ENCODE data around the gene LDHAL6A. TPM values are rescaled to one million over a fixed set of nuclear protein-coding genes. Genes with fewer than 3 reads are reported as not detected.
A peak's percentile ranks its signal among the peaks of the same experiment; 100 is the strongest.

LDHAL6A gene
- total and polyA plus RNA-seq, 2 of the 13 experiments (the other 11 are each of a cell fraction or from before 2014, with no cell fraction given) = not detected

- TF ChIP-seq LBX2 (CRISPR knock-in tag; IDR thresholded peaks at IDR 0.05; ENCODE audit: borderline replicate concordance) (no peak), ZNF770 (CRISPR knock-in tag; IDR thresholded peaks at IDR 0.05) (no peak), MYPOP (CRISPR knock-in tag; IDR thresholded peaks at IDR 0.05) (no peak), RBM39 (IDR thresholded peaks at IDR 0.05; ENCODE audit: low read depth, low read length, poor library complexity, severe bottlenecking) (no peak), BHLHE40 (IDR thresholded peaks at IDR 0.05; ENCODE audit: low read length) (no peak), ZNF547 (CRISPR knock-in tag; IDR thresholded peaks at IDR 0.05) (no peak), XBP1 (CRISPR knock-in tag; IDR thresholded peaks at IDR 0.05) (no peak), KAT8 (CRISPR knock-in tag; IDR thresholded peaks at IDR 0.05) (no peak), NR3C1 (CRISPR knock-in tag; IDR thresholded peaks at IDR 0.05) (no peak), ZNF678 (CRISPR knock-in tag; IDR thresholded peaks at IDR 0.05) (no peak), ZNF124 (CRISPR knock-in tag; IDR thresholded peaks at IDR 0.05) (no peak), CEBPG (CRISPR knock-in tag; IDR thresholded peaks at IDR 0.05) (no peak), ZNF282 (IDR thresholded peaks at IDR 0.05; ENCODE audit: partially characterized antibody) (no peak), SRSF1 (optimal IDR thresholded peaks at IDR 0.05; ENCODE audit: low read depth, low read length) (no peak), GATAD2A (CRISPR knock-in tag; IDR thresholded peaks at IDR 0.05) (no peak), ZSCAN29 (CRISPR knock-in tag; conservative IDR thresholded peaks at IDR 0.05) (0 out of 2 replicates have a peak, but pooled peaks have one; percentile 38), TARDBP (CRISPR knock-in tag; IDR thresholded peaks at IDR 0.05) (no peak), TMF1 (CRISPR knock-in tag; IDR thresholded peaks at IDR 0.05; ENCODE audit: low read depth) (no peak), ZMYM2 (CRISPR knock-in tag; IDR thresholded peaks at IDR 0.05) (no peak), ZFYVE20 (CRISPR knock-in tag; IDR thresholded peaks at IDR 0.05; ENCODE audit: borderline replicate concordance, low read depth) (no peak), ZNF83 (CRISPR knock-in tag; IDR thresholded peaks at IDR 0.05; ENCODE audit: borderline replicate concordance) (no peak), ATF7-NPFF (CRISPR knock-in tag; IDR thresholded peaks at IDR 0.05; ENCODE audit: low read depth) (no peak; the same call in 1 of the 2 replicates), ARNTL (CRISPR knock-in tag; IDR thresholded peaks at IDR 0.05) (no peak), ZSCAN20 (CRISPR knock-in tag; IDR thresholded peaks at IDR 0.05; ENCODE audit: borderline replicate concordance) (no peak), HMG20A (CRISPR knock-in tag; IDR thresholded peaks at IDR 0.05; ENCODE audit: borderline replicate concordance) (no peak), NFRKB (IDR thresholded peaks at IDR 0.05) (no peak), NONO (IDR thresholded peaks at IDR 0.05) (no peak), NONO (CRISPR knock-in tag; conservative IDR thresholded peaks at IDR 0.05) (peak; percentile 53), SSRP1 (CRISPR knock-in tag; IDR thresholded peaks at IDR 0.05) (no peak; the same call in 1 of the 2 replicates), EHMT2 (IDR thresholded peaks at IDR 0.05; ENCODE audit: borderline replicate concordance, low read depth, low read length) (no peak), SATB2 (CRISPR knock-in tag; IDR thresholded peaks at IDR 0.05) (no peak), RFX1 (IDR thresholded peaks at IDR 0.05) (no peak), FOXM1 (CRISPR knock-in tag; IDR thresholded peaks at IDR 0.05) (no peak)
These were observed 46.9 kb upstream of the LDHAL6A start (continued) for GRCh38 chr11:18408558-18409291.

Measured in HepG2 (cell line).